HepG2 (cell line): ENCODE results near the gene ANKRD31. TPM values are rescaled to one million over a fixed set of nuclear protein-coding genes. Genes with fewer than 3 reads are reported as not detected.

ENCODE experiments used
- ATAC-seq: fragments of 200-7000 bp; cut with Tn5 transposase; 3 replicates; pipeline ENCODE4 v1.9.1; 2020; ENCODE audit warnings: mild to moderate bottlenecking, moderate library complexity
- BruUV-seq: library from RNA; stranded (reverse); fragments of 400-500 nt; replicated peaks from 2 replicates; lab custom pipeline; 2021; lab: Mats Ljungman, UMichigan
- CTCF ChIA-PET: fragments of 300-600 bp; formaldehyde crosslinking; extraction: SDS; loops from one replicate; lab custom pipeline; 2021; ENCODE audit warnings: low total read pairs, inconsistent platforms, low intra/inter-chr PET ratio; lab: Yijun Ruan, JAX
- POLR2A ChIA-PET: fragments of 350-600 bp; sonication (Branson Sonifier 250); formaldehyde crosslinking; loops from one replicate; lab custom pipeline; 2020; ENCODE audit warnings: antibody characterized with exemption, inconsistent platforms; lab: Yijun Ruan, JAX
- DNase-seq: peaks from one replicate; pipeline ENCODE4 v3.0.0-alpha.2; 2015; ENCODE audit warnings: low spot score
- FAIRE-seq: peaks from 3 replicates; lab custom pipeline; 2011; peaks lifted over from hg19 to GRCh38; lab: Jason Lieb, UNC
- H2AFZ ChIP-seq: one replicate; pipeline ENCODE4 v1.6.1; 2011; ENCODE audit warnings: low read length, inconsistent platforms
- H3K27ac ChIP-seq: fragments of 300-600 bp; 3 replicates; pipeline ENCODE4 v1.8.0; 2011; ENCODE audit warnings: mixed run types, mild to moderate bottlenecking, mixed read lengths, low read length, inconsistent platforms; ENCODE audit not compliant: insufficient read depth; ENCODE audit errors: extremely low read length
- H3K27me3 ChIP-seq, 2 experiments: fragments of 200-600 bp in 1 of 2; 2 replicates in 1 of 2; 3 replicates in 1 of 2; pipeline versions ENCODE4 v1.6.0 to v1.8.0; 2011; ENCODE audit warnings: low read length in 2 of 2, mild to moderate bottlenecking in 2 of 2, moderate library complexity in 2 of 2, inconsistent platforms in 1 of 2; ENCODE audit not compliant: insufficient read depth in 2 of 2, control insufficient read depth in 1 of 2
- H3K36me3 ChIP-seq, 2 experiments: fragments of 200-600 bp in 1 of 2; replicated peaks in 1 of 2; 2 replicates in 1 of 2; 3 replicates in 1 of 2; pipeline versions ENCODE4 v1.5.1 to v1.8.0; 2011; ENCODE audit warnings: low read length in 2 of 2, inconsistent platforms in 1 of 2; ENCODE audit not compliant: insufficient read depth in 2 of 2, control insufficient read depth in 1 of 2
- H3K4me1 ChIP-seq: 2 replicates; pipeline ENCODE4 v1.5.1; 2012; ENCODE audit warnings: low read length, inconsistent platforms; ENCODE audit not compliant: insufficient read depth
- H3K4me2 ChIP-seq: 2 replicates; pipeline ENCODE4 v1.6.0; 2011; ENCODE audit warnings: low read depth, low read length, inconsistent platforms
- H3K4me3 ChIP-seq, 3 experiments: fragments of 200-600 bp in 1 of 3; sonication (generic), shearing (Covaris generic) in 1 of 3; replicated peaks in 1 of 3; 2 replicates each; pipeline ENCODE4 v1.5.1; 2011 to 2016; ENCODE audit warnings: low read length in 3 of 3, inconsistent platforms in 2 of 3, low read depth in 2 of 3, mild to moderate bottlenecking in 2 of 3, control low read depth in 1 of 3, mixed read lengths in 1 of 3; ENCODE audit not compliant: insufficient read depth in 1 of 3
- H3K79me2 ChIP-seq: one replicate; pipeline ENCODE4 v1.6.1; 2011; ENCODE audit warnings: low read length, inconsistent platforms; ENCODE audit not compliant: insufficient read depth
- H3K9ac ChIP-seq: 2 replicates; pipeline ENCODE4 v1.6.0; 2011; ENCODE audit warnings: mild to moderate bottlenecking, low read depth, low read length, inconsistent platforms; ENCODE audit not compliant: insufficient read depth
- H3K9me3 ChIP-seq: 2 replicates; pipeline ENCODE4 v1.5.1; 2012; ENCODE audit warnings: mild to moderate bottlenecking, low read length
- H4K20me1 ChIP-seq: 2 replicates; pipeline ENCODE4 v1.6.0; 2011; ENCODE audit warnings: inconsistent platforms, mild to moderate bottlenecking, low read length, moderate library complexity; ENCODE audit not compliant: insufficient read depth
- AKAP8 ChIP-seq: sonication (generic); formaldehyde crosslinking; IDR thresholded peaks from 2 replicates; pipeline ENCODE4 v1.5.1; 2020; ENCODE audit warnings: mild to moderate bottlenecking, missing genetic modification reagents
- CHD2 ChIP-seq: IDR thresholded peaks from 2 replicates; pipeline ENCODE4 v1.6.1; 2011; ENCODE audit warnings: low read depth, low read length, improper control_type of control experiment
- FLYWCH1 ChIP-seq: sonication (generic); formaldehyde crosslinking; IDR thresholded peaks from 2 replicates; pipeline ENCODE4 v1.8.1; 2023; ENCODE audit warnings: mild to moderate bottlenecking, missing genetic modification reagents
- GATAD1 ChIP-seq: IDR thresholded peaks from 2 replicates; pipeline ENCODE4 v1.6.1; 2016; ENCODE audit warnings: missing genetic modification reagents, missing compliant biosample characterization
- KLF9 ChIP-seq: IDR thresholded peaks from 2 replicates; pipeline ENCODE4 v1.6.1; 2016; ENCODE audit warnings: low read depth
- NFYC ChIP-seq: IDR thresholded peaks from 2 replicates; pipeline ENCODE4 v1.6.1; 2016; ENCODE audit warnings: missing genetic modification reagents, missing compliant biosample characterization
- ONECUT2 ChIP-seq: sonication (generic); formaldehyde crosslinking; IDR thresholded peaks from 2 replicates; pipeline ENCODE4 v1.4.0; 2020; ENCODE audit warnings: missing genetic modification reagents
- RAD51 ChIP-seq: fragments of 450-650 bp; IDR thresholded peaks from 2 replicates; pipeline ENCODE4 v1.6.1; 2016; ENCODE audit warnings: borderline replicate concordance
- REXO4 ChIP-seq: sonication (generic); formaldehyde crosslinking; IDR thresholded peaks from 2 replicates; pipeline ENCODE4 v1.8.0; 2022; ENCODE audit warnings: missing genetic modification reagents, mild to moderate bottlenecking, borderline replicate concordance
- SSRP1 ChIP-seq: IDR thresholded peaks from 2 replicates; pipeline ENCODE4 v1.6.1; 2016; ENCODE audit warnings: control low read depth
- SUZ12 ChIP-seq: fragments of 150-350 bp; IDR thresholded peaks from 2 replicates; pipeline ENCODE4 v1.6.1; 2014; ENCODE audit warnings: low read depth, low read length
- THYN1 ChIP-seq: sonication (generic); formaldehyde crosslinking; IDR thresholded peaks from 2 replicates; pipeline ENCODE4 v1.8.1; 2023; ENCODE audit warnings: low read depth, mild to moderate bottlenecking, moderate library complexity, missing genetic modification reagents, borderline replicate concordance
- ZNF839 ChIP-seq: sonication (generic); formaldehyde crosslinking; IDR thresholded peaks from 2 replicates; pipeline ENCODE4 v1.4.0; 2020; ENCODE audit warnings: missing genetic modification reagents, mild to moderate bottlenecking, borderline replicate concordance
- ZSCAN25 ChIP-seq: sonication (generic); formaldehyde crosslinking; IDR thresholded peaks from 2 replicates; pipeline ENCODE4 v1.8.0; 2022; ENCODE audit warnings: mild to moderate bottlenecking, missing genetic modification reagents
- WGBS: methylation state at CpG from one replicate; pipeline ENCODE4 v1.1.6; 2017; ENCODE audit warnings: low lambda C conversion rate; 5-methylcytosine and 5-hydroxymethylcytosine counted together
- in situ Hi-C: cut with HindIII; loops from 2 replicates; pipeline ENCODE4 v1.10.0; 2017; ENCODE audit warnings: low pct_unique_long_range_greater_than_20kb; ENCODE audit not compliant: extremely low pct_ligation_motif_present
- intact Hi-C: fragments of 100-400 bp; cut with micrococcal nuclease; formaldehyde crosslinking; loops from one replicate; pipeline ENCODE4 v1.10.0; 2022; ENCODE audit not compliant: unreplicated experiment
- polyA plus RNA-seq, 8 experiments: library from polyadenylated mRNA; depleted of rRNA in 3 of 8; stranded (reverse) in 7 of 8; unstranded in 1 of 8; fragments of >200 nt; fragmentation: Illumina TruSeq in 4 of 8; extraction: Trizol in 4 of 8; gene quantifications; 2 replicates each; pipeline versions ENCODE4 v1.2.1 to v1.2.3, GENCODE V29; 2011 to 2016; ENCODE audit warnings: low read depth in 4 of 8, missing spikeins in 1 of 8, mixed read lengths in 1 of 8; ENCODE audit not compliant: insufficient read depth in 1 of 8
- total RNA-seq, 5 experiments: library from RNA; depleted of rRNA; stranded (reverse); fragments of >200 nt; fragmentation: Illumina TruSeq; extraction: Trizol; gene quantifications; 2 replicates each; pipeline ENCODE4 v1.2.3, GENCODE V29; 2016; ENCODE audit warnings: low read depth in 1 of 5
- TF ChIP-seq, protein P1 (sequence below): sonication (generic); formaldehyde crosslinking; conservative IDR thresholded peaks from 2 replicates; pipeline ENCODE4 v1.4.0; 2020; ENCODE audit warnings: mild to moderate bottlenecking, missing genetic modification reagents, moderate library complexity
- TF ChIP-seq, protein P2 (sequence below): sonication (generic); formaldehyde crosslinking; IDR thresholded peaks from 2 replicates; pipeline ENCODE4 v1.8.1; 2023; ENCODE audit warnings: mild to moderate bottlenecking, missing genetic modification reagents, borderline replicate concordance

The ANKRD31 gene
- total and polyA plus RNA-seq, 2 of the 13 experiments (the other 11 are each of a cell fraction or from before 2014, with no cell fraction given), result 0.01 to 0.09 TPM

DNA sequence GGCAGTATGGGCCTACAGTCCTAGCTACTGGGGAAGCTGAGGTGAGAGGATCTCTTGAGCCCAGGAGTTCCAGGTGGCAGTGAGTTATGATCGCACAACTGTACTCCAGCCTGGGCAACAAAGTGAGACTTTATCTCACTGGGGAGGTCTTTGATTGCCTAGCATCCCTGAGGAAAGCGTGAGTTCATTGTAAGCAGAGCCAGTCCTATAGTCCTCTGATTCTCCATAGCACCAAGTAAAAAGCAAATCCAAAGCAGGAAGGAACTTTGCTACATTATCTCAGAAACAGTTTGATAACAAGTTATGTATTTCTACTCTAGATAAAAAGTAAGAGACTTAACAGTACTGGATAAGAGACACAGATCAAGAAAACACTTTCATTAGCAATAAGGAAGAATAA, 37.6 kb downstream of the ANKRD31 start:
- ATAC-seq (no peak), FAIRE-seq (no peak), DNase-seq (no peak)
- ChIA-PET POLR2A (no interaction called here), CTCF (no interaction called here)
- no peak overlapping the region for H3K27ac ChIP-seq
- in situ Hi-C loops (no loop called here), intact Hi-C loops (no loop called here)
- no peaks in the 10 kb centered on the region for H3K27me3 ChIP-seq
- no peak overlapping the region for H3K4me2 ChIP-seq
- no peaks in the 10 kb centered on the region for H4K20me1 ChIP-seq
- H3K9ac ChIP-seq, result no peak overlapping the region
- no peaks in the 10 kb centered on the region for H3K9me3 ChIP-seq
- WGBS, result 92% methylated on average over 2 of the region's 2 CpGs
- no peak overlapping the region for H3K4me3 ChIP-seq
- no peaks in the 10 kb centered on the region for H3K79me2 ChIP-seq
- H3K4me1 ChIP-seq, result no peaks in the 10 kb centered on the region
- H3K36me3 ChIP-seq, result no peaks in the 10 kb centered on the region
- no peak for TF ChIP-seq FLYWCH1
- TF ChIP-seq ZSCAN25 (CRISPR knock-in tag), result no peak
- TF ChIP-seq ONECUT2 (CRISPR knock-in tag), result no peak
- TF ChIP-seq RAD51, result no peak
- no peak for TF ChIP-seq SUZ12
- TF ChIP-seq CHD2, result no peak
- no peak for TF ChIP-seq SSRP1 (CRISPR knock-in tag)
- no peak for TF ChIP-seq REXO4 (CRISPR knock-in tag)
- TF ChIP-seq THYN1 (CRISPR knock-in tag), result no peak
- TF ChIP-seq, protein P1, sequence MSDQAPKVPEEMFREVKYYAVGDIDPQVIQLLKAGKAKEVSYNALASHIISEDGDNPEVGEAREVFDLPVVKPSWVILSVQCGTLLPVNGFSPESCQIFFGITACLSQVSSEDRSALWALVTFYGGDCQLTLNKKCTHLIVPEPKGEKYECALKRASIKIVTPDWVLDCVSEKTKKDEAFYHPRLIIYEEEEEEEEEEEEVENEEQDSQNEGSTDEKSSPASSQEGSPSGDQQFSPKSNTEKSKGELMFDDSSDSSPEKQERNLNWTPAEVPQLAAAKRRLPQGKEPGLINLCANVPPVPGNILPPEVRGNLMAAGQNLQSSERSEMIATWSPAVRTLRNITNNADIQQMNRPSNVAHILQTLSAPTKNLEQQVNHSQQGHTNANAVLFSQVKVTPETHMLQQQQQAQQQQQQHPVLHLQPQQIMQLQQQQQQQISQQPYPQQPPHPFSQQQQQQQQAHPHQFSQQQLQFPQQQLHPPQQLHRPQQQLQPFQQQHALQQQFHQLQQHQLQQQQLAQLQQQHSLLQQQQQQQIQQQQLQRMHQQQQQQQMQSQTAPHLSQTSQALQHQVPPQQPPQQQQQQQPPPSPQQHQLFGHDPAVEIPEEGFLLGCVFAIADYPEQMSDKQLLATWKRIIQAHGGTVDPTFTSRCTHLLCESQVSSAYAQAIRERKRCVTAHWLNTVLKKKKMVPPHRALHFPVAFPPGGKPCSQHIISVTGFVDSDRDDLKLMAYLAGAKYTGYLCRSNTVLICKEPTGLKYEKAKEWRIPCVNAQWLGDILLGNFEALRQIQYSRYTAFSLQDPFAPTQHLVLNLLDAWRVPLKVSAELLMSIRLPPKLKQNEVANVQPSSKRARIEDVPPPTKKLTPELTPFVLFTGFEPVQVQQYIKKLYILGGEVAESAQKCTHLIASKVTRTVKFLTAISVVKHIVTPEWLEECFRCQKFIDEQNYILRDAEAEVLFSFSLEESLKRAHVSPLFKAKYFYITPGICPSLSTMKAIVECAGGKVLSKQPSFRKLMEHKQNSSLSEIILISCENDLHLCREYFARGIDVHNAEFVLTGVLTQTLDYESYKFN (CRISPR knock-in tag), result no peak
- TF ChIP-seq KLF9 (CRISPR knock-in tag), result no peak
- no peak for TF ChIP-seq ZNF839 (CRISPR knock-in tag)
- TF ChIP-seq, protein P2, sequence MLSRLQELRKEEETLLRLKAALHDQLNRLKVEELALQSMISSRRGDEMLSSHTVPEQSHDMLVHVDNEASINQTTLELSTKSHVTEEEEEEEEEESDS, result no peak
- no peak for TF ChIP-seq AKAP8 (CRISPR knock-in tag)
- TF ChIP-seq NFYC, result no peak
- no peak for TF ChIP-seq GATAD1 (CRISPR knock-in tag)
- H2AFZ ChIP-seq, result no peak overlapping the region
- BruUV-seq, result no TSS peak
